GM21515 (cell line): ENCODE results near the gene MITF.

Source experiments
- ATAC-seq: cut with Tn5 transposase; IDR thresholded peaks from one replicate; pipeline ENCODE4 v1.9.1; 2021; ENCODE audit not compliant: unreplicated experiment

MITF gene

GRCh38 chr3:69830147-69830546 lies 90.9 kb downstream of the MITF start:
- ATAC-seq = no peak

DNA sequence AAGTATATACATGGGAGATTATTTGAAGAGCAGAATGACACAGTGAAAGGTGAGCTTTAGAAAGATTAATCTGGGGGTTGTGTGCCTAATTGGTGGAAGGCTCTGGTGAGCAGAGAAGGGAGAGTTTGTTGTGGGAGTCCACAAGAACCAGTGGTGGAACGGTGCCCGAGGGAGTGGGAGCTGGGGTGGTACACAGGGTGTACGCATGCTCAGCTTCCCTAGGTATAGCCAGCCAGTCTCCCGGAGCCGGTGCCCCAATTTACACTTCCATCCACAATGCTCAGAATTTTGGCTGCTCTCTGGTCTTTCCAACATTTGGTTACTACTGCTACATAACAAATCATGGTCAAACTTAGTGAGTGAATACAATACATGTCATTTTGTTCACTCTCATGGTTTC lies 92.5 kb downstream of the MITF start:
- no peak for ATAC-seq

- no peak for ATAC-seq
Measured at GRCh38 chr3:69833591-69833990, 94.3 kb downstream of the MITF start.

DNA sequence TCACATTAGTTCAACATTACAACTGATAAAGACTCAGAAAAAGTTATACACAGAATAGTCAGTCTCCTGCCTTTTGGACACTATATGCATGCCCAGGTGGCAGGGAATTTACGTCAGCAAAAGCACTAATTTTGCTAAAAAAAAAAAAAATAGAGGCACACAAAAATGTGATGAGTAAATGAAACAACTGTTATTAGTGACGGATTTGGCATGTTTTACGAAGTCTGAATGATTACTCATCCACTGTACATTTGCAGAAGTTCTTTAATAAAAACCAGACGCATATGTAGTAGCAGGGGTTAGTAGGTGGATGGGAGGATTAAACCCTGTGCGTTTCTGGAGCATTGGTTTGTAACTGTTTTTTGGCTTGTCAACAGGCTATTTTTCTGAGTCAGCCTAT lies 99.0 kb downstream of the MITF start:
- no peak for ATAC-seq

DNA sequence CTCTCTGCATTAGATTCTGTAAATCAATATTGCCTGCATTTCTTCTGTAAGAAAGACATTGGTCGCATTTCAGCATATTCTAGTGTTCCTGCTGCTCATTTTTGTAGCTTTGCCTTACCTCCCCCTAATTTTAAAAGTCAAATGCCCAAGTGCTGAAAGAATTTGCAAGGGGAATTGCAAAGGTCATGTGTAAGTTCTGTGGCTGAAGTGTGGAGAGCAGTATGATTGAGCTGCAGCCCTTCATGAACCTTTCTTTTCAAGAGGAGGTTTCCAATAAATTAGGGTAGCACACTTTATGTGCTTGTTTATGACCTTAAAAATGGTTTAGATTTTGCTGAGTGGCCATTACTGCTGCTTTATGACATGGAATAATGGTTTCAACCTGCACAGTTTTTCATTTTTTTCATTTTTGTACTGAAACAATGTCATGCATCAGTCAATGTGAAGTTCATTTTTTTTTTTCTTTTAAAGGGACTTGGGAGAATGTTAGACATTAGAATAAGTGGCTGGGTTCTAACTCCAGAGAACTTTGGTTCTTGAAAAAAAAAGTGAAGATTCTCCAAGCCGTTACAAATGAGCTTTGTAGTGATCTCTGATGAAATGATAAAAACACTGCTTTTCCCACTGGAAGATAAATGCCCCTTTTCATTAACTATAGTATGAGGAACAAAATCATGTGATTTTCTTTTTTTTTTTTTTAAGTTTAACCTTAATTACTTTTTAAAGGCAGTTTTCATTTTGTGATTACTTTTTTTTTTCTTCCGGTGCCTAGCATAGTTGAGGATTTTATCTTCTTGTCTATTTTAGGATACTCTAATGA lies 99.6 kb downstream of the MITF start:
- no peak for ATAC-seq

DNA sequence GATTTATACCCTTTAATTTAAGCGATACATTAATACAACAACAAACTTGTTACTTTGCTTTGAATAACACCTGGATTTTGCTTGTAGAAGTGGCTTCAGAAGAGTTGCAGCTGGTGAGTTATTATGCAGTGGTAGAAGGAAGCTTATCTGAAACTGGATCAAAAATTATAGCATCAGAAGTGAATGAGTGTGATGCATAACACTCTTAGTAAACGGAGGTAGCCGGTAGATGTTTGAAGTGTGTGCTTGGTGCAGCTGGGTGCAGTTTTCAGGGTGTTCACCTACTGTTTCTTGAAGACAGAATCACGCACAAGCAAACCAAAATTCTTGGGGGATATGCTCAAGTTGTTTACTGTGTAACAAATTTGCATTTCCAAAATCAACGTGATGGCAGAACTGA lies 103.1 kb downstream of the MITF start:
- ATAC-seq = no peak

GRCh38 chr3:69842789-69843188 lies 103.5 kb downstream of the MITF start:
- ATAC-seq = no peak

DNA sequence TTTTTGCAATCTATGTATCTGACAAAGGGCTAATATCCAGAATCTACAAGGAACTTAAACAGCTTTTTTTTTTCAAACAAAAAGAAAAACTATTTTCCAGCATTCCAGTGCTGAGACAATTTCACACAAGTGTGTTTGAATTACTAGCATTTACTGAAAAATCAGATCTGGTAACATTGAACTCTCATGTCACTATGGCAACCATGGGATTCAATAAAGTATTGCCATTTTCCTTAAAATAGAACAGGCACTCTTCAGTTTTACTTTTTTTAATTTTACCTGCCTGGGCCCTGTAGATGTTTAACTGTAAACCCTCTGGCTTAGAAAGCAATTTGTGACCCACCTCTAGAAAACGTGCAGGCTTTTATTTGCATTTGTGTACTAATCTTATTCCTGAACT lies 105.4 kb downstream of the MITF start:
- ATAC-seq = no peak

DNA sequence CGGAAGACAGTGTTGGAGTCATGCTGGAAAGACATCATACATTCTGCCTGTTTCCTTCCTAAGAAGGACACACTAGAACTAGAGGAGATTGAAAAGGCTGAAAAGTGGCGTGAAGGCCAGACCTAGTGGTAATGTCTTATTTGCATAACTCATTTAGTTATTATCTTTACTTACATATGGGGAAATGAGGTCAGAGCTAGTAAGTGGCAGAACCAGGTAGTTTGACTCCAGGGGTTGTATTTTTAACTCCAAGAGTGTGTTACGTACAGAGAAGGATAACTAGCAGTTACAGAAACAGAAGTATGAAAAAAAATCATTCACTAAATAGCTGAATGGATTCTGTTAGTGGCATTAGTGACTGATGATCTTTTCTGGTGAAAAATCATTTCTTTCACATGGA lies 108.0 kb downstream of the MITF start:
- ATAC-seq = no peak

- no peak for ATAC-seq
Measured at GRCh38 chr3:69848113-69848512, 108.8 kb downstream of the MITF start.

DNA sequence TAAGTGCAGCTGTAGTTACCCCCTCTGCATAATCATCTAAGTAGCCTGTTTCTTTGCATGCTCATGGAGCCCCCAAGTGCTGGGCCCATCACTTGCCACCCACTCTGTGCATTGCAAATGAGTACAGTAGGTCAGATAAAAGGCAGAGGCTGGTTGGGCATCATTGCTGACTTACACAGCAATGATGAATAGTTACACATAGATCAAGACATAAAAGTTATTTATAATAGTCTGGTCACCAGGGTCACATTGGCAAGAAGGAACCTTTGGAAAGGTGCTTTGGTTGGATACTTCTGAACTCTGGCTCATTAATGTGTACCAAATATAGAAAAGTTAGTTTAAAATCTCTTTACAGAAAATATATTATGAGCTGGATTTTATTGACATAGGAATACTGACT lies 111.6 kb downstream of the MITF start:
- ATAC-seq = no peak

DNA sequence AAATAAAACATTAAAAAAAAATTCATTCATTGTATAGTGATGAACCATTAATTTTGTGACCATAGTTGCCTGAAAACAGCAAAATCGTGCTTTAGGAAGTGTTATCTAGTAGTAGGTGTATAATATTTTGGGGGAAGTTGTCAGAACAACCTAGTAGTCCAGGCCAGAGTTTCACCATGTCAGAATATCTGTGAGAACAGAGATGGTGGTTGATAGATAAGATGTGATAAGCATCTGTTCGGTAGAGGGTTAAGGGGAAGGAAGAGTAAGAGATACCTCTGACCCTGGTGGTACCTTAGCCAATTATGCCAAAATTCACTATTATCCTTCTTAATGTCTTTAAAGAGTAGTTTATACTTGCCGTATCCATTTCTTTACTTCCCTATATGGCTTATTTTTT lies 113.8 kb downstream of the MITF start:
- no peak for ATAC-seq

DNA sequence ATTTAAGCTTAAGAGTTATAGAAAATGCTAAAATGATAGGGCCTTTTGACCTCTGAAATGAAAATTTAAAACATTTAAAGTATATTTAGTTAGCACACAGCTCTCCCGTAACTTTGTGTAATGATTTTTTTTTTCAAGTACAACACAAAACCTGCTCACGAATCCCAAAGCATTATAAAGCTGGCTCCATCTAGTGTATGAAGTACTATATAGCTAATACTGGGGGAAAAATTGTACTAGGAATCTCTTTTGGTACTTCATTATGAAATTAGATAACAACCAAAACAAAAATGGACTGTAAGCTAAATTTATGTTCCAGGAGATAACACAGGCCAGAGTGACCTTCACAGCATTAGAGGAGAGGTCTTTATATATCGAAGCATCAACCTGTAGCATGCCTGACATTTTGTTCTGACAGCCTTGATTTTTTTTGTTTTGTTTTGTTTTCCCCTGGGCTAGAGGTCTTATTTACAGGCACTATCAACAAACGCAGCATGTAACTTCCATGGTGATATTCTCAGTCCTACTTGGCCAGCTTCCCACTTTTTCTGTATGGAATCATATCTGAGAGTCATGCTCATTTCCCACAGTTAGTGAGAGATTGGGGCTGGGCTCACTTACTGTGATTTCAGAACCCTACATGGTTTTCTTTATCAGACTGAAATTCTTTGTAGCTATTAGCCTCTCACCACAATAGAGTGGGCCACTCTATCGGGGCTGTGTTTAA lies 116.3 kb downstream of the MITF start:
- no peak for ATAC-seq

DNA sequence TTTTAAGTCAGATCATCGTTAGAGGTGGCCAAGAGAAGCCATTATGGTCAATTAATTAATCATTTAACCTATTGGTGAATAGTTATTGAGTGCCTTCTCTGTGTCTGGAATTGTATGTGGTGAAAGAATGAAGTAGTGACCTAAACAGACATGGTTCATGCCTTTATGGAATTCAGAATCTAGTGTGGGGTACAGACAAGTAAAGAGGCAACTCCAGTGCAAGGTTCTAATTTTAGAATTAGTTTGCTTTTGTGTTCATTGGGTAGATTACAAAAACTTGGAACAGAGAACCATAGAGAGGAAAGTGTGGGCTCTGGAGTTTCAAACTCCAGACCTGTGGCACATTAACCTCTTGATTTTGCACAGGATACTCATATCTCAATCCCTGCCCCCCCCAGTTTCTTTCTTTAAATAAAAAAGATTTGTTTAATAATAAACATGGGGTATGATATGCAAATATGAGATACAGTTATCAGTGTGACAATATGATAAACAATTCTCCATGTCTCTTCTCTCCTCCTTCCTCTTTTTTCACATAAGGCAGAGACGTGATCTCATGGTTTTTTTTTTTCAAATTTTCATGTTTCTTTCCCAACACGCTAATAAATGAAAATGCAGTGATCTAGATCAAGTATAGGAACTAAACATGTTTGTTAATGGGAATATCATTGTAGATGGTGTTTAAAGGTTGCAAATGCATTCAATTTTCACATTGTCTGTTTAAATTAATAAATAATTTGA lies 117.9 kb downstream of the MITF start:
- ATAC-seq = no peak

DNA sequence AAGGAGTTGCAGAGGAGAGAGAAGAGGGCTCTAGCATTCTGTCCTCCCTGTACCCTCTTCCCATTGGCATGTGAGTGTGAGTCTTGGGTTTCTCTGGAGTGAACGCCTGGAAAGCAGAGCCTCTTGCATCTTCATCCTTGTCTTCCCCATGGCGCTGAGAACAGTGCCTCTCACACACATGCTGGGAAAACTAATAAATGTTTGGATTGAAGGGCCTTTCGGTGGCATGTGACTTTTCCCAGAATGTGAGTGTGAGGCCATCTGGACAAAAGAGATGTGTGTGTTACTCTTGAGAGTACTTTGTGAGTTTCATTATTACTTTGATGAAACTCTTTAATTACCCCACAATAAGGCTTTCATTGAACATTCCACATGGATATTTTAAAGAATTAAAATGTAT lies 122.3 kb downstream of the MITF start:
- no peak for ATAC-seq

GRCh38 chr3:69864141-69864540 lies 124.9 kb downstream of the MITF start:
- ATAC-seq = no peak

GRCh38 chr3:69864766-69865165 lies 125.5 kb downstream of the MITF start:
- no peak for ATAC-seq

GRCh38 chr3:69865925-69866679 lies 126.8 kb downstream of the MITF start:
- no peak for ATAC-seq

- no peak for ATAC-seq
Measured at GRCh38 chr3:69866988-69867720, 127.9 kb downstream of the MITF start.

- ATAC-seq = no peak
Measured at GRCh38 chr3:69867941-69868505, 128.8 kb downstream of the MITF start.
